Eye (tissue), 1 donor: ENCODE data around the gene PRAMEF2.
"Not testable (repeated sequence)": the region's sequence is repeated elsewhere in the genome, so short reads cannot be mapped to it uniquely, and the experiment has no call there.

Source experiments
- DNase-seq: peaks from one replicate; pipeline ENCODE4 v3.0.0-alpha.2; 2015

PRAMEF2 gene, protein sequence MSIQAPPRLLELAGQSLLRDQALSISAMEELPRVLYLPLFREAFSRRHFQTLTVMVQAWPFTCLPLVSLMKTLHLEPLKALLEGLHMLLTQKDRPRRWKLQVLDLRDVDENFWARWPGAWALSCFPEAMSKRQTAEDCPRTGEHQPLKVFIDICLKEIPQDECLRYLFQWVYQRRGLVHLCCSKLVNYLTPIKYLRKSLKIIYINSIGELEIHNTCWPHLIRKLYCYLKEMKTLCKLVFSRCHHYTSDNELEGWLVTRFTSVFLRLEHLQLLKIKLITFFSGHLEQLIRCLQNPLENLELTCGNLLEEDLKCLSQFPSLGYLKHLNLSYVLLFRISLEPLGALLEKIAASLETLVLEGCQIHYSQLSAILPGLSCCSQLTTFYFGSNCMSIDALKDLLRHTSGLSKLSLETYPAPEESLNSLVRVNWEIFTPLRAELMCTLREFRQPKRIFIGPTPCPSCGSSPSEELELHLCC

GRCh38 chr1:12856786-12857185 is at the start of gene PRAMEF2:
Gene PRAMEF2, plus strand, starts transcription at chr1:12857086. Its CDS starts 1,924 bp downstream, at chr1:12859010.
- not testable (repeated sequence) for DNase-seq

GRCh38 chr1:12809933-12810332 is 47.0 kb upstream of the PRAMEF2 start:
- DNase-seq: no peak

GRCh38 chr1:12810691-12811408 is 46.0 kb upstream of the PRAMEF2 start:
- DNase-seq: no peak

DNA sequence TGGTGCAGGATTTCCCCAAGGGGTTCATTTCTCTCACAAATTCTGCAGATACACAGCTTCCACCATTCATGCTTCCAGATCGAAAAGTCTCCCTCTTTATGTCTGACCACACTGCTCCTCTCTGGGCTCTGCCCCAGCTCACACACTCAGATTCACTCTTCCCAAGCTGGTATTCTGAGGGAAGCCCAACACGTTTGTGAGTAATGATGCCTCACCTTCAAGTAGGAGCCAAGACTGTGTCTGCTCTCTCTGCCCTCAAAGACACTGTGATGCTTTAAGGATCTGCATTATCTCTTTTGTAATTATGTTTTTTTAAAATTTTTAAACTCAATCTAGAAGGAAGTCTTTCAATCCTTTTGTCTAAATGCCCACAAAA is 45.5 kb upstream of the PRAMEF2 start:
- DNase-seq: no peak

- DNase-seq: not testable (repeated sequence)
Observed at GRCh38 chr1:12819061-12819460, 37.8 kb upstream of the PRAMEF2 start.

GRCh38 chr1:12831310-12831709 is 25.6 kb upstream of the PRAMEF2 start, which contains the start of gene PRAMEF11:
Gene PRAMEF11, minus strand, starts transcription at chr1:12831410. Its CDS starts 2,621 bp downstream, at chr1:12828789.
- DNase-seq: not testable (repeated sequence)

DNA sequence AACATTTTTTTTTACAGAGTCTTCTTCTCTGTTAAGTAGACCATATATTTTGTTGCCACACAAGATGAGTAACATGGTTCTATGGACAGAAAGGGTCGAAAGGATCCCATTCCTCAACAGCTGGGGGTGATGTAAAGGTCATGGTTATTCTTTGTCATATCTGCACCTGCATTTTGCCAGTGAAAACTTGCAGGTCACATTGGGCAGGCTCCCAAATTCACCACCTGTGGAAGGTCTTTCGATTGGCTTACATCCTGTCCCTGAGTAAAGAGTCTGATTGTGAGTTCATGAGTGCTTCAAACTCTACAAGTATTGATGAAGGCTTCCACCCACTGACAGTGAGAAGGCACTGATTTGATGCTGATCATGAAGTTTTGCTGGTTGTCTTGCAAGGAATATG is 23.6 kb upstream of the PRAMEF2 start:
- DNase-seq: not testable (repeated sequence)

DNA sequence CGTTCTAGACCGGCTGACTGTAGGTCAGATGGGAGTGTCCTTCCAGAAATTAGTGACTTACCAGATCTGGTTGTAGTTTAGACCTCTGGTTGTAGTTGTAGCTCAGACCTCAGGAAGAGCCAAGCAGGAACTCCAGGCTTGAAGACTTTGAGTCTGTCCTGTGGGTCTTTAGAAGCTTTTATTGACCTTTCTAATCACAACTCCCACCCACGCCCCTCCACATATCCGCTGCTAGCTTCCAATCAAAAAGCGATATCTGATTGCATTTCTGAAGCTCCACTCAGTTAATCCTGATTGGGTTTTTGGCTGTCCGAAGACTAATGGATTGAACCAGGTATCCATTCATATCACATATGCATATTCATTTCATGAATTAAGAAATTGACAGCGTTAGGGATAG is 8.3 kb upstream of the PRAMEF2 start, which contains the start of gene HNRNPCL1:
Gene HNRNPCL1, minus strand, starts transcription at position 101 of the 400 bp plus-strand sequence. CDS start 431 bp downstream, outside the sequence.
- DNase-seq: not testable (repeated sequence)

- DNase-seq: no peak
Observed at GRCh38 chr1:12851779-12852178, 5.1 kb upstream of the PRAMEF2 start.

DNA sequence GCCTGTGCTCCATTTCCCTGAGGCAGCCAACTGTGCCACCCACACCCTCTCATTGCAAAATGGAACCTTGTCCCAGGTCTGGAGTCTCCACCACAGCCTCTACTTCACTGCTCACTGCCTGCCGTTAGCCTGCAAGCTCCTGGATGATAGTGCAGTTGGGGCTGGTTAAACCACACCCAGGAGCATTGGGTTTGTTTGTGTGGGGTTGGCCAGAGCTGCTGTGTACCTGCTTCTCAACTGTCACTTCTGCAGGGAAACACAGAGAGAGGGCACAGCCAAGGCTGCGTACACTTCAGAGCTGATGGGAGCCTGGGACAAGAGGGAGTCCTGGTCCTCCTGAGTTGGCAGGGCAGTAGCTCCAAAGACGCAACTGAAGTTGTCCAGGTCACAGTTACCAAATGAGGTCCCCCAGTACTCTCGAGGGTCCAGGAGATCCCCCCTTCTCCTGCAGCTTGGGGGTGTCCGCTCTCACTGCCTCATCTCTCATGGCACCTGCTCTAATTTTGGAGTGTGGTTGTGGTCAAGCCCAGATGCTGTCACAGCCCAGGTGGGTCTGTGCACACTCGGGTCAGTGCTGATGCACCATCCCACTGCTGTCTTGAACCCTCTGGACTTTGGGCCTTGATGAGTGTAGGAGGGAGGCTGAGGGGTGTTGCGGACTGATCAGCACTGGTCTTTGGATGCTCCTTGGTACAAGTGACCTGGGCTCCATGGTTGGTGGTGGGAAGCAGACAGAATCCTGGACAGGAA is 6.4 kb downstream of the PRAMEF2 start:
- not testable (repeated sequence) for DNase-seq

DNA sequence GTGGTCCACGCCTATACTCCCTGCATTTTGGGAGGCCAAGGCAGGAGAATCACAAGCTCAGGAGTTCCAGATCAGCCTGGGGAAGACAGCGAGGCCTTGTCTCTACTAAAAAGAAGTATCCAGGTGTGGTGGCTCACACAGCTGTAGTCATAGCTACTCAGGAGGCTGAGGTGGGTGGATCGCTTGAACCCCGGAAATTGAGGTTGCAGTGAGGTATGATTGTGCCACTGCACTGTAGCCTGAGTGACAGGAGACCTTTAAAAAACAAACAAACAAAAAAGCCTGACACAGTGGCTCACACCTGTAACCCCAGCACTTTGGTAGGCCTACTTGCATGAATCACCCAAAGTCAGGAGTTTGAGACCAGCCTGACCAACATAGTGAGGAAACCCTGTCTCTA is 21.6 kb downstream of the PRAMEF2 start:
- DNase-seq: not testable (repeated sequence)

DNA sequence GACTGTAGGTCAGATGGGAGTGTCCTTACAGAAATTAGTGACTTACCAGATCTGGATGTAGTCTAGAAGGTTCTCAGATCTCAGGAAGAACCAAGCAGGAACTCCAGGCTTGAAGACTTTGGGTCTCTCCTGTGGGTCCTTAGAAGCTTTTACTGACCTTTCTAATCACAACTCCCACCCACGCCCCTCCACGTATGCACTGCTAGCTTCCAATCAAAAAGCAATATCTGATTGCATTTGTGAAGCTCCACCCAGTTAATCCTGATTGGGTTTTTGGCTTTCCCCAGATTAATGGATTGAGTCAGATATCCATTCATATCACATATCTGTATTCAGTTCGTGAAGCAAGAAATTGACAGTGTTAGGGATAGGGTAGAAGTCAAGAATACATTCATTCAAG is 29.2 kb downstream of the PRAMEF2 start, which contains the start of gene PRAMEF4:
Gene PRAMEF4, minus strand, starts transcription at position 101 of the 400 bp plus-strand sequence. CDS start 2,807 bp downstream, outside the sequence.
- not testable (repeated sequence) for DNase-seq

DNA sequence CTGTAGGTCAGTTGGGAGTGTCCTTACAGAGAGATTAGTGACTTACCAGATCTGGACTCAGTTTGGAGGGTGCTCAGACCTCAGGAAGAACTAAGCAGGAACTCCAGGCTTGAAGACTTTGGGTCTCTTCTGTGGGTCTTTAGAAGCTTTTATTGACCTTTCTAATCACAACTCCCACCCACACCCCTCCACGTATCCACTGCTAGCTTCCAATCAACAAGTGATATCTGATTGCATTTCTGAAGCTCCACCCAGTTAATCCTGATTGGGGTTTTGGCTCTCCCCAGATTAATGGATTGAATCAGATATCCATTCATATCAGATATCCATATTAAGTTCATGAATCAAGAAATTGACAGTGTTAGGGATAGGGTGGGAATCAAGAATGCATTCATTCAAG is 41.3 kb downstream of the PRAMEF2 start, which contains the start of gene PRAMEF10:
Gene PRAMEF10, minus strand, starts transcription at position 101 of the 400 bp plus-strand sequence. CDS start 2,423 bp downstream, outside the sequence.
- DNase-seq: not testable (repeated sequence)

DNA sequence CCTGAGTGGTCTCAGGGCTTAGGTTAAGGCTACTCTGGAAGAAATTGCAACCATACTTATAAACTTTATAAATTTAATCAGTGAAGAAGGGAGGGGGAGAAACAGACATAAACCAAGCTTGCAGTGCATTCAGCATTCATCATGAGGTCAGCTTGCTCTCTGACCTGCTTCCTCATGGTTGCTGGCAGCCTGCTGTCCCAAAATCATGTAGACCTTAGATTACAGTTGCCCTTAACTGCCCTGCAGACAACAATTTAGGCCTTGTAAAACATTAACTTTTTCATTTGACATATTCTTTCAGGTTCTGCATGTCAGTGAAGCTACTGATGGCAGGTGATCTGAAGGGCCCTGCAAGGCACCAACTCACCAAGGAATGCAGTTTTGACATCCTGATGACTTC is 42.3 kb downstream of the PRAMEF2 start:
- not testable (repeated sequence) for DNase-seq

GRCh38 chr1:12903793-12904572 is 47.1 kb downstream of the PRAMEF2 start:
- not testable (repeated sequence) for DNase-seq
